Hypothalamus (tissue), 51 donors: ENCODE data around the gene TSEN34.
"Not testable (repeated sequence)": the region's sequence is repeated elsewhere in the genome, so short reads cannot be mapped to it uniquely, and the experiment has no call there.

Experiments used
- DNase-seq, 51 donors: peaks; one replicate each; lab custom pipeline; 2025; lab: John Stamatoyannopoulos, UW

TSEN34 gene

DNA sequence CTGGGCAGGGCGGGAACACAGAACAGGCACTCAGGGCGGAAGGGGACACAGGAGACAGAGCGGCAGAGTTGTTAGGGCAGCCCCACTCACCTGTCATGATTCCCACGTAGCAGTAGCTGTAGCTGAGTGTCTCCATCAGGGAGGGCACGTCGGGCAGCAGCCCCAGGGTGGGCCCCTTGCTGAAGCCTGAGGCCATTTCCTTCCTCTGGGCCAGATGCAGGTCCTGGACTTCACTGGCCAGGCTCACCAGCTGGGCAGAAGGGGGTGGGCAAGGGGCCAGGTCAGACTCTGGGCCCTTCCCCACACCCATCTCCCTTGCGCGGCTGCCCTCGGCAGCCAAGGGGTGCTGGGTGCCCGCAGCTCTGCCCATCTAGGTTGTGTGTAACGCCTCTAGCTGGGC lies 7.7 kb upstream of the TSEN34 start:
- DNase-seq = no peak

DNA sequence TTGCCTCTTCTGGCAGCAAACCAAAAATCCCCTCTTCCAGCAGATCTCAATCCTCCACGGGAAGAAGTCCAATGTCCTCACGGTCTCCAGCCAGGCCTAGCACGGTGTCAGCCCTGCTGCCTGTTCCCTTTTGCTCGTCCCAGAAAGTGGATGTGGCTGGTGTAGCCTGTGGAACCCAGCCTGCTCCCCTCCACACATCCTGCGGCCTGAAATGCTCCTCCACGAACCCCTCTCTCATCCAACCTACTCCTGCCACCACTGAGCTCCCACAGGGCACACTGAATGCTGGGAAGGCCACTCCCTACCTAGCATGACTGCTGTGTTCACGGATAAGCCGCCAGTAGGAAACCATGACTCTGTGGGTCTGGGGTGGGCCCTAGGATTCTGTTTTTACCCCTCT lies 4.8 kb upstream of the TSEN34 start:
- DNase-seq = no peak

DNA sequence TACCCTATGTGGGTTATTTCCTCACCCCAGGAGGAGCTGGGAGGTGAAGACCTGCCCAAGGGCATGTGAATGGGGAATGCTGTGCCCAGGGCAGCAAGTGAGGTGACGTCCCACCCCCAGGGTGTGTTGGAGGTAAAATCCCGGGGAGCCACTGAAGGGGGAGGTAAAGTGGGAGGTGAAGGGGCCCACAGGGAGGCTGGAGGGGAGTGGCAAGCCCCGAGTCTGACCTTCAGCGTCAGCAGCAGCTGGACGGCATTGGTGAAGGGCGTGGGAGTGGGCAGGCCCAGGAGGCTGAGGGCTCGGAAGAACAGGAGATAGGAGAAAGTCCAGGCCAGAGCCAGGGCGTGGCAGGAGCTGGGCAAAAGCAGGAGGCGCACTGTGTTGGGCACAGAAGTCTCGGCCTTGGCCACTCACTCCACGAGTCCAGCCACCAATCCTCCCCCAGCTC lies 4.2 kb upstream of the TSEN34 start:
- no peak for DNase-seq

DNA sequence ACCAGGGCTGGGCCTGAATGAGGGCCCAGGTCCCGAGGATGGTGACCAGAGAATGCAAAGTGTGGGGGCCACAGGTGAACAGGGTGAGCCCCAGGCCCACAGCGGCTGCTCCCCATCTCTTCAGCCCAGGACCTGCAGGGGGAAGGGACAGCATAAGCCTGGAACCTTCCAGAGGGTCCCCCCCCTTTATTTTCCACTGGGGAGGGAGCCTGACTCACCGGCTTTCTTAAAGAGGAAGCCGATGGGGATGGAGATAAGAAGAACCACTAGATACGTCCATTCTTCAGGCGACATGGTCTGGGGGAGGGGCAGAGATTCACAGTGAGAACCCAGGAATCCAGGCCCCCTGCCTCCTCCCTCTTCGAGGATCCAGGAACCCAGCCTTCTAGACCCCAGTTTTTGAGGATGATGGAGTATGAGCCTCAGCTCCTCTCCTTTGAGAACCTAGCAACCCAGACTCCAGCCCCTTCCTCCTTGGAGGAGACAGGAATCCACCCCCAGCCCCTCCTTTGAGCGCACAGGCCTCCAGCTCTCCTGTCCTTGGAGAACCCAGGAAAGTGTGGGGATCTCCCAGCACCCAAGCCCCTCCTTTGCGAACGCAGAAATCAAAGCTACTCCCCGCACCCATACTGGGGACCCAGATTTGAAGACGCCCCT lies 2.8 kb upstream of the TSEN34 start:
- DNase-seq = peak in 8 of 51 donors; percentile 3 to 31 (median 17)

DNA sequence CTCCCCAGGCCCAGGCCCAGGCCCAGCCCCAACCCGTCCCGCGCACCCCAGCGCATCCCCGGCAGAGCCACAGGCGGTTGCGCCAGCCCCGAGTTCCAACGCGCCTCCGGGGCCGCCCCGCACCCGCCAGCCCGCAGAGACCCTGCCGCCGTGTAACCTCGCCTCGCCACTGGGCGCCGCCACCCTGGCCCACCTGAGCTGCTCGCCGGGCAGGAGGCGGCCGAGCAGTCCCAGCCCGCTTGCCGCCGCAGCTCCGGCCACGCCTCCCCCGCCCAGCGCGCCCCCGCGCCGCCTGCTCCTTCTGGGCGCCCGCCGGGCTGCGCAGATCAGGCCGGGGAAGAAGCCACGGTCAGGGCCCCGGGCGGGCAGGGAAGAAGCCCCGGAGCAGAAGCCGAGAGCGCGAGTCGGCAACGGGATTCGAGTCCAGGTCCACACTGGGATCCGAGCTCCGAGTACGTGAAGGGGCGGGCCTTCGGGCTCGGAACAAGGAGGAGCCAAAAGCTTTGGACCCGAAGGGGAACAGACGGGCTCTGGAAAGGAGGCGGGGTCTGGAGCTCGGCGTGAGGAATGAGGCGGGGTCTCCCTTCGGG lies 1.9 kb upstream of the TSEN34 start, which contains the start of gene MBOAT7:
Gene MBOAT7 (minus strand): TSS at position 436 of the 590 bp plus-strand sequence. CDS start 1,072 bp downstream, outside the sequence.
- no peak for DNase-seq

DNA sequence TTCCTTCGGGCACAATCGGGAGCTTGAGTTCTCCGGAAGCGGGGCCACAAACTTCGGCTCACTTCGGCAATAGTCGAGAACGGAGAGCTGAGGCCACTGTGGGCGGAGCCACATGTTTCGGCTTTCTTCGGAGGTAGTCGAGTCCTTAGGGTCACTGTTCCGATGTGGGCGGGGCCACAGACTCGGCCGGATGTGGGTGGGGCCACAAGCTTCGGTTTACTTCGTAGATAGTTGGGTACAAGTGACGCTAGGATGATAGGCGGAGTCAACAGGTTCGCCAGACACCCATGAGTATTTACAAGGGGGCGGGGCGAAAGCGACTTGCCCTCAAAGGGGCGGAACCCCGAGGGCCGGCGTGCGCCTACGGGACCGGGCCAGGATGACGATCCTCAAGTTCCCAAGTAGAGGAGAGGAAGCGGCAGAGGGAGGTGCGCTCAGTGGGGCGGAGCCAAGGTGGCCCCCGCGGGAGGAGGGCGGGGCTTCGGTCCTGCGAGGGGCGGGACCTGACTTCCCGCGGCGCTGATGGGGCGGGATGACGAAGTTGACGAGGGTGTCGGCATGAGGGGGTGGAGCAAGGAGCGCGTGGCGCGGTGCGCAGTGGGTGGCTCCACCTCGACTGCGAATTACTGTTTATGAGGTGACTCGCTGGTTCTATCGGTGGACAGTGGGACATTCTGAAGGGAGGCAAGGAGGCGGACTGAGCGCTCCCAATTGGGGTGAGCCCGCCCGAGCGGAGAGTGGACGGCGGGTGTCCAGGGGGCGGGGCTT lies 1.2 kb upstream of the TSEN34 start:
- peak; percentile 98 to 100 (median 100) for DNase-seq

DNA sequence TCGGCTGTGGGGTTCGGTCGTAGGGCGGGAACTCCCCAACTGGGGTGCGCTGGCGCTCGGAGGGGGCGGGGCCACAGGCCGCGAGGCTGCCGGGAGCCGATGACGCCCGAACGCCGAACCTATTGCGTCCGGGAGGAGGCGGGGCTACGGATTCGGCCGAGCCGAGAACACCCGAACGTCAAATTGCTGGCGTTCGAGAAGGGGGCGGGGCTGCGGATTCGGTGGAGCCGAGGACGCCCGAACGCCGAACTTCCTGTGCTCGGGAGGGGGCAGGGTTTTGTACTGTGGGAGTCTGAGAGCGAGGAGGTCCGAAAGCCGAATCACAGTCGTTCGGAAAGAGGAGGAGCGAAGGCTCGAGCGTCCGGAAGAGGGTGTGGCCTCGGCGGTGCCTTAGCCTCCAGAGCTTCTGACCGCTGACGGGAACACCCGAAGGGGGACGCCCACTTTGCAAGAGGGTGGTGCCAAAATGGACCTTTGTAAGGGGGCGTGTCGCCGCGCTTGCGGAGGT lies 551 bp upstream of the TSEN34 start:
- DNase-seq = peak; percentile 95 to 100 (median 99)

DNA sequence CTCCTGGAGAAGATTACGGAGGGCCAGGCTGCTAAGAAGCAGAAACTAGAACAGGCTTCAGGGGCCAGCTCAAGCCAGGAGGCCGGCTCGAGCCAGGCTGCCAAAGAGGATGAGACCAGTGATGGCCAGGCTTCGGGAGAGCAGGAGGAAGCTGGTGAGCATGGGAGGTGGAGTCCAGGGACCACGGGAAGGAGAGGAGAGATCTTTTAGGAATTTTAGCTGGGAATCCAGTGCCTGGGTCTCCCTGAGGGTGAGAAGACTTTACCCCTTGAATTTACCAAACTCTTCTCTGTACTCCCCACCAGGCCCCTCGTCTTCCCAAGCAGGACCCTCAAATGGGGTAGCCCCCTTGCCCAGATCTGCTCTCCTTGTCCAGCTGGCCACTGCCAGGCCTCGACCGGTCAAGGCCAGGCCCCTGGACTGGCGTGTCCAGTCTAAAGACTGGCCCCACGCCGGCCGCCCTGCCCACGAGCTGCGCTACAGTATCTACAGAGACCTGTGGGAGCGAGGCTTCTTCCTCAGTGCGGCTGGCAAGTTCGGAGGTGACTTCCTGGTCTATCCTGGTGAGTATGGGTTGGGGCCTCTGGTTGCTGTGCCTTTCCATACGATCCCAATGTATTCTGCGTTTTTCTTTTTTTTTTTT lies 824 bp downstream of the TSEN34 start:
- peak in 1 of 51 donors; percentile 47 for DNase-seq

DNA sequence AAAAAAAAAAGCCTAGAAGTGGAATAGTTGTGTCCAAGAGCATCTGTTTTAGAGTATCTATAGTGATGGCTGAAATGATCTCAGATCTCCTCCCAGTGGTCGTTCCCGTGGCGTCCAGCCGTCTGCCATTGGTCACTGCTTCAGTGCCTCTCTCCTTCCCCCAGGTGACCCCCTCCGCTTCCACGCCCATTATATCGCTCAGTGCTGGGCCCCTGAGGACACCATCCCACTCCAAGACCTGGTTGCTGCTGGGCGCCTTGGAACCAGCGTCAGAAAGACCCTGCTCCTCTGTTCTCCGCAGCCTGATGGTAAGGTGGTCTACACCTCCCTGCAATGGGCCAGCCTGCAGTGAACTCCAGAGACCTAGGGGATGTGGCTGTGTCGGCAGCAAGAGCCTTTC lies 1.9 kb downstream of the TSEN34 start:
- no peak for DNase-seq

DNA sequence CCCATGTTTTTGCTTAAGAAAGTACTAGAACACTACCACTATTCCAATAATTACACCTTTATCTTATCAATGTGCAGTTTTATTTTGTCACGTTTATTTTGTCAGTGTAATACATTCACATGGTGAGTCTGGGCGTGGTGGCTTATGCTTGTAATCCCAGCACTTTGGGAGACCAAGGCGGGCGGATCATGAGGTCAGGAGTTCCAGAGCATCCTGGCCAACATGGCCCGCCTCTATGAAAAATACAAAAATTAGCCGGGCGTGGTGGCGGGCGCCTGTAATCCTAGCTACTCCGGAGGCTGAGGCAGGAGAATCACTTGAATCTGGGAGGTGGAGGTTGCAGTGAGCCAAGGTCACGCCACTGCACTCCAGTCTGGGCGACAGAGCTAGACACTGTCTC lies 3.4 kb downstream of the TSEN34 start:
- not testable (repeated sequence) for DNase-seq

DNA sequence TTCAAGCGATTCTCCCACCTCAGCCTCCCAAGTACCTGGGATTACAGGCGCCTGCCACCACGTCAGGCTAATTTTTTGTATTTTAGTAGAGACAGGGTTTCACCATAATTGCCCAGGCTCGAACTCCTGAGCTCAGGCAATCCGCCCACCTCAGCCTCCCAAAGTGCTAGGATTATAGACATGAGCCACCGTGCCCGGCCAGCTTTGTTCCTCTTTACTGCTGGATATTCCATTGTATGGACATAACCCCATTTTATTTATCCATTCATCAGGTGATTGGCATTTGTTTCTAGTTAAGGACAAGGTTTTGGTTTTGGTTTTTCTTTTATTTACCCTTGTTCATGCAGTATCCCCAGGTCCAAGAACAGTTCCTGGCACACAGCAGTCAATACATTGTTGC lies 5.4 kb downstream of the TSEN34 start:
- no peak for DNase-seq

DNA sequence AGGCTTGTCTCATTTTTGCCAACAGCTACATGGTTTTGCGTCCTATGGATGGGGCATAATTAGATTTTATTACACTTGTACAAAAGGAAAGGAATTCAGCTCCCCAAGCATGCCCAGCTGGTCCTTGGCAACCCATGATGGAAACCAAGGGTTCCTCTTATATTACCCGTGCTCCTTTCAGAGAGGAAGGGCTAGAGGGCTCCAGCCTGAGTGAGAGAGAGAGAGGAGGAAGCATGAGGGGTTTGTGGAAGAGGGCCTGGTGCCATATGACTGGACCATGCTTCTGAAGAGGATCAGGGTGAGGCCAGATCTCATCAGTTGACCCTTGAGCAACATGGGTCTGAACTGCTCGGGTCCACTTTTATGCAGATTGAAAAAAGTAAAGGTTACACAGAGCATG lies 6.0 kb downstream of the TSEN34 start:
- no peak for DNase-seq

DNA sequence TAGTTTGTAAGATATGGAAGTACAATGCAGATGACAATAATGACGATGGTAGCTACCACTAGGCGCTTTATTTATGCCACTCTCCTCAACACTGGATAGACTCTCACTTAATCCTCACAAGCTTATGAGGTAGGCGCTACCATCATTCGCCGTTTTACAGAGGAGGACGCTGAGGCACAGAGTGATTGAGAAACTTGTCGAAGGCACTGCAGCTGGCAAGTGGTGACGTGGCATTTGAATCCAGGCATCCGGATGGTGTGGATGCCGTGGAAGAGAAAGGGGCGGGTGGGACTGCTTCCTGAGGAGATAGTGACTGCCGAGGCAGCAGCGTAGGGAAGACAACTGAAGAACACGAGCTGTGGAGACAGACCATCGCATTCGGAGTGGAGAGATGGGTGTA lies 8.3 kb downstream of the TSEN34 start:
- no peak for DNase-seq

DNA sequence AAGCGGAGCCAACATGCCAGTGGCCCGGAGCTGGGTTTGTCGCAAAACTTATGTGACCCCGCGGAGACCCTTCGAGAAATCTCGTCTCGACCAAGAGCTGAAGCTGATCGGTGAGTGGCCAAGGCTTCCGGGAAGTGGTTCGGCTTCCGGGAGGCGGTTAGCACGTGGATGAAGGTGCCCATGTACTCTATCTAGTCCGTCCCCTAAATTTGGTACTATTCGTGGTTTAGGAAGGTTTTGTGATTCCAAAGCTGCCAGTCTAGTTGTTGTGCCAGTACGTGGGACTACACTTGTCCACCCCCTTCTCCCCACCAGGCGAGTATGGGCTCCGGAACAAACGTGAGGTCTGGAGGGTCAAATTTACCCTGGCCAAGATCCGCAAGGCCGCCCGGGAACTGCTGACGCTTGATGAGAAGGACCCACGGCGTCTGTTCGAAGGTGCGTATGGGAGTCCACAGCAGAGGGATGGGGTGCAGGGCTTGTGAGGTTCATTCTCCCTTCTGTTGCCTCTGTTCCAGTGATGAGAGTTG lies 10.1 kb downstream of the TSEN34 start:
- DNase-seq = no peak

DNA sequence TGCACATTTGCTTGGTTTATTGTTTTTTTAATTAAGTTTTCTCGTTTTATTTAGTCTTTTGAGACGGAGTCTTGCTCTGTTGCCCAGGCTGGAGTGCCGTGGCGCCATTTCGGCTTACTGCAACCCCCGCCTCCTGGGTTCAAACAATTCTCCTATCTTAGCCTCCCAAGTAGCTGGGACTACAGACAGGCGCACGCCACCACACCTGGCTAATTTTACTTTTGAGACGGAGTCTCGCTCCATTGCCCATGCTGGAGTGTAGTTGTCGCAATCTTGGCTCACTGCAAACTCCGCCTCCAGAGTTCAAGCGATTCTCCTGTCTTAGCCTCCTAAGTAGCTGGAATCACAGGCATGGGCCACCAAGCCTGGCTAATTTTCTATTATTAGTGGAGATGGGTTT lies 10.9 kb downstream of the TSEN34 start:
- DNase-seq = no peak

DNA sequence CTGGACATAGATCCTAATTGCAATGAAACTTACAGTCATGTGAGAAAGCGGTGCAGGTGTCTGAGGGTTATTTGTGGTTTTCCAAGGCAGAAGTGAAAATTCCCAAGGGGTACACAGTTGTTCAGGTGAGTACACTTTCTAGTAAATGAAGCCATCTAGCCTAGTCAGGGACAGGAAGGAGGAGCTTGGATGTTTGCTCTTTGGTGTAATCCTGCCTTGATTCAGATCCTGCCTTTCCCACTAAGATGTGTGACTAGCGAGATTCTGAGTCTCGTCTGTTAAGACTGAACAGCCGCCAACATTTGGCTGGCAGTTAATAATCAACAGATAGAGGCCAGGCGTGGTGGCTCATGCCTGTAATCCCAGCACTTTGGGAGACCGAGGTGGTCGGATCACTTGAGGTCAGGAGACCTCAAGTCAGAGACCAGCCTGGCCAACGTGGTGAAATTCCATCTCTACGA lies 12.1 kb downstream of the TSEN34 start:
- DNase-seq = no peak

DNA sequence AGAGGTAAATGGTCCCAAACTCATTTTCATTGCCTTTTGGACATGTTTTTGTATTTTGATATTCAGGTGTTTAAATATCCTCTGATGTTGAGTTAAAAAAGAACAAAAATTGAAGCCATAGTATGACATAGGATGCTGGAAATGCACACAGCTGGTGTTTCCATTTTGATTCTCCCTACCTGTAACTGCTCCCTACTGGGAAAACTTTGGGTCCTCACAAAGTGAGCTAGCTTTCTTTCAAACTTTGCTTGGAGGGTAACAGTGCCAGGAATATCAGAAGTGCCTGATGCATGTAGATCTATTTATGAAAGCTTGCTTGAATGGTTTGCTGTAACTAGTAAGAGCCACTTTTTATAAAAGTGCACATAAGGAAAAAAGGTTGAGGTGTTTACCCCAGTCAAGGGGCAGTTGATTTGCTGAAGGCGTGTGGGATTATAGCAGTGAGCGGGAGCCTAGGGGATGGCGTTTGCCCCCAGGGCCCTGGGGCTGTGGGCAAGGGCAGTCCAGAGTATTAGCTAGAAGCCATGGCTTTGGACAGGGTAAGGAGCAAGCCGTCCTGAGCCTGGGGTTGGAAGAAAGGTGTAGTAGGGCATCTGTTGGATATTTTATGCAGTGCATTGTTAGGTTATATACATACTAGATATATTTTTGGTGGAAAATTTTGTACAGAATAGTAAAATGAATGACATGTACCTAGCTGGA lies 13.8 kb downstream of the TSEN34 start:
- DNase-seq = no peak

DNA sequence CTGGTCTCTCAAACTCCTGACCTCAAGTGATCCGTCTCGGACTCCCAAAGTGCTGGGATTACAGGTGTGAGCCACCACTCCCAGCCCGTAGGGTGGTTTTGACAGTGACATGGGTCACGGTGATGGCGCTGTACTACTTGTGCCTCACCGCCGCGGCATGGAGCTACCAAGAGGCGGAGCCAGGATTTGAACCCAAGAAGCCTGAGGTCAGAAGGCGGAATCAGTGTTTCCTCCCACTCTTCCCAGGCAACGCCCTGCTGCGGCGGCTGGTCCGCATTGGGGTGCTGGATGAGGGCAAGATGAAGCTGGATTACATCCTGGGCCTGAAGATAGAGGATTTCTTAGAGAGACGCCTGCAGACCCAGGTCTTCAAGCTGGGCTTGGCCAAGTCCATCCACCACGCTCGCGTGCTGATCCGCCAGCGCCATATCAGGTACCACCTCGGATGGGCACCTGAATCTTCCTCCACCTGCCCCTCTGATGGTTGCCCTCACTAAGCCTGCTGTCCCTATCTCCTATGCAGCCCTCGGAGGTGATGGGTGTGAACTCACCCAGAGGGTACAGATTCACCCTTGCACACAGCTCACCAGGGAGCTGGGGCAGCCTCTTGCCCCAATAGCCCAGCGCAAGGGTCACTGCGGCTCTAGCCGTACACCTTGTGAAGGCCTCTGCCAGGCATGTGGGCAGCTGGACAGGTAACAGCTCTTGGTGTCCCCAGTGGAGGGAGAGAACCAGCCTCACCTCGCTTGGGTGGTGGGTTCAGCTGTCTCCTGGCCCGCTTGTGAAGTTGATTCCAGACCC lies 15.1 kb downstream of the TSEN34 start:
- no peak for DNase-seq

DNA sequence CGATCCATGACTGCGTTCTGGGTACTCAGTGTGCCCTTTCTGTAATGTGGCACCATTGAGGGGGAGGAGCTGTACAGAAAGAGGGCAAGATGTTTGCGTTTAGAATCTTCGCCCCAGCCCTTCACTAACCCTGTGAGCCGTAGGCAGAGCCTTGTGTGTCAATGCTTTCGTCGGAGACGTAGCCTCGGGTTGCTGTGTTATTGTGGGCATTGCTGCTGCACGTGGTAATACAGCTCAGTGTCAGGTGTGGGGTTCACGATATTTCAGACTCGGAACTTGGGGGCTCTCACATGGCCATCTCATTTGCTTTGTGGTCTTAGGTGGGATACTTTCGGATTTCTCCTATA lies 15.7 kb downstream of the TSEN34 start:
- DNase-seq = no peak
